IMR-90 (cell line): Measurements from ENCODE around the gene MPST.
"Not testable (repeated sequence)": the region's sequence is repeated elsewhere in the genome, so short reads cannot be mapped to it uniquely, and the experiment has no call there.

Source experiments
- BHLHE40 ChIP-seq: fragments of 150-350 bp; IDR thresholded peaks from 2 replicates; pipeline ENCODE4 v1.6.1; 2016; ENCODE audit warnings: mild to moderate bottlenecking, low read depth, low read length
- CTCF ChIP-seq: conservative IDR thresholded peaks from 2 replicates; pipeline ENCODE4 v1.5.1; 2012; ENCODE audit warnings: mild to moderate bottlenecking, low read depth, low read length, improper control_type of control experiment
- ELK1 ChIP-seq: fragments of 150-350 bp; IDR thresholded peaks from 2 replicates; pipeline ENCODE4 v1.6.1; 2016; ENCODE audit warnings: low read depth, mild to moderate bottlenecking, low read length, moderate library complexity, borderline replicate concordance
- MAZ ChIP-seq: IDR thresholded peaks from 2 replicates; pipeline ENCODE4 v1.6.1; 2012; ENCODE audit warnings: low read depth, mild to moderate bottlenecking, low read length, improper control_type of control experiment, moderate library complexity, borderline replicate concordance
- POLR2A ChIP-seq: IDR thresholded peaks from 2 replicates; pipeline ENCODE4 v1.6.1; 2012; ENCODE audit warnings: mild to moderate bottlenecking, low read depth, low read length
- RAD21 ChIP-seq: IDR thresholded peaks from 2 replicates; pipeline ENCODE4 v1.6.1; 2012; ENCODE audit warnings: low read length, improper control_type of control experiment
- RCOR1 ChIP-seq: IDR thresholded peaks from 2 replicates; pipeline ENCODE4 v1.6.1; 2012; ENCODE audit warnings: mild to moderate bottlenecking, low read length, improper control_type of control experiment; ENCODE audit not compliant: insufficient replicate concordance
- RFX5 ChIP-seq: IDR thresholded peaks from 2 replicates; pipeline ENCODE4 v1.8.0; 2012; ENCODE audit warnings: low read depth, mild to moderate bottlenecking, low read length, moderate library complexity
- SMC3 ChIP-seq: fragments of 150-350 bp; IDR thresholded peaks from 2 replicates; pipeline ENCODE4 v1.6.1; 2016; ENCODE audit warnings: low read depth, mild to moderate bottlenecking, antibody characterized with exemption, low read length, moderate library complexity
- USF2 ChIP-seq: fragments of 150-350 bp; IDR thresholded peaks from 2 replicates; pipeline ENCODE4 v1.6.1; 2017; ENCODE audit warnings: mild to moderate bottlenecking, antibody characterized with exemption, low read length, low read depth

- TF ChIP-seq POLR2A, MAZ, USF2, BHLHE40, CTCF, SMC3, RAD21, ELK1, RCOR1, RFX5: not testable (repeated sequence)
These were observed 30.5 kb upstream of the MPST start for GRCh38 chr22:36989012-36989411.
